Colon (tissue), 2 donors: ENCODE measurements around the gene XYLB.

Experiments used
- FAIRE-seq: peaks from 2 replicates; lab custom pipeline; 2012; peaks lifted over from hg19 to GRCh38; lab: Jason Lieb, UNC
- donor health status: control.
- donor health status: control.

XYLB gene

GRCh38 chr3:38364721-38365400, 18.3 kb downstream of the XYLB start:
- no peak for FAIRE-seq

DNA sequence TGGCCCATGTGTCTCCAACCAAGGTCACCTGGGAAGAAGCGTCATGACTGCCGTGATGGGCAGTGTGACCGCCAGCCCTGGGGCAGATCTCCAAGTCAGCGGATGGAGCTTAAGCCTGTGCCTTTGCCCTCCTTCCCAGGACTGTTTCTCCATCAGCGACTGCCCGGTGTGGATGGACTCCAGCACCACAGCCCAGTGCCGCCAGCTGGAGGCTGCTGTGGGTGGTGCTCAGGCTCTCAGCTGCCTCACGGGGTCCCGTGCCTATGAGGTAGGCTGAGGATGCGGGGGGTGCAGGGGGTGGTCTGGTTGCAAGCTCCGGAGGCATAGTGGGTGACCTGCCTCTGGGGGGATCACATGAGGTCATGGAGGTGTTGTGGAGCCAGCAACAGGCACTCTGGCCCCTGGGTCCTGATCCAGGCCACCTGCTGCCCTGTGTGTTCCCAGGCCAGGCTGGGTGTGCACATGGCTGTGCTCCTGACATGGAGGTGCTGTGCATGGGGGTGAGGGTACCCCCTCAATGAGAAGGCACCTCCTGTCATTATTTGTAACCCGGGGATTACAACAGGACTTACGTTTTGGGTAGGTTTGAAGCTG, 19.0 kb downstream of the XYLB start:
- no peak for FAIRE-seq

GRCh38 chr3:38366082-38366481, 19.5 kb downstream of the XYLB start:
- FAIRE-seq, result no peak

DNA sequence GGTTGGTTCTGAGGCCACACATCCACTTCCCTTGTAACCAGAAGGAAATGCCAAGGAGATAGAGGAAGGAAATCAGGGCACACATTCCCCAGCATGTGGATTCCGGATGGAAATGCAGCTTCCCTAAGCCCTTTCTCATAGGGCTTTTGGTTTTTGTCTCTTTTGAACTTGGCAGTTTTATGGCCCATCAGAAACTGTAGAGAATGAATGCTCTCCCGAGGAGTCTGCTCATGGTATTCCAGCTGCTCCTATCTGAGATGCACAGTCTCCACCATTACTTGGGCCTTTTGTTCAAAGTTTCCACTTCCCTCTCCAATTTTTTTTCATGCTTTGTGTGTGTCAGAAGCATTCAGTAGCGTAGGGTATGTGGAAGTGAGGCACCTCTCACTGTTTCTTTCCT, 21.2 kb downstream of the XYLB start:
- no peak for FAIRE-seq

DNA sequence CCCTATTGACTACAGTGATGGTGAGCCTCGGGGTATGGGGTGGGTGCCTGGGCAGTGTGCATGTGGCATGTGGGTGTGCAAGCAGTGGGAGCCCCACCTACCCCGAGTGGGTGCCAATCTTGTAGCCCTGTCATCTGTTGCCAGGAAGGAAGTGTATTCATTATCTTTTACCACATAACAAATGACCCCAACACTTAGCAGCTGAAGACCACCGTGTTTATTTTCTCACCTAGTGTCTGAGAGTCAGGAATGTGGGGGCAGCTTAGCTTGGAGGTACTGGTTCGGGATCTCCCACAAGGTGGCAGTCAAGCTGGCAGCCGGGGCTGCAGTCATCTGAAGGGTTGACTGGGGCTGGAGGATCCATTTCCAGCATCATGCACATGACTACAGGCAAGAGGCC, 21.7 kb downstream of the XYLB start:
- no peak for FAIRE-seq

DNA sequence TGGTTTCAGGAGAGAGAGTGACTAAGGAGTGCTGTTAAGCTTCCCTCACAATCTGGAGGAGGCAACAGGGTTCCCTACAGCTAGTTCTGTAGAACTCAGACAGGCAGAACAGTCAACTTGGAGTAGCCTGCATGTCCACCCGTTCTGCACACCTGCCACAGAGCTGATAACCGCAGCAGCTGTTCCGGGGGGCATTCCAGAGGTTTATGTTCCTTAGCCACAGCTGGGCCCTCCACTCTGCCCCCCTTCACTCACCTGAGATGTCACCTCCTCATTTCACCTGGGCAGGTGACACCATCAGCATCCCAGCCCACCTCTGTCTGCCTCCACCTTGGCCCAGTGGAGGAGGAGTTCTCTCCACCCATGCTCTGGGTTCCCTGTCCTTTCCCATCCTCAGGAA, 22.6 kb downstream of the XYLB start:
- FAIRE-seq, result no peak

DNA sequence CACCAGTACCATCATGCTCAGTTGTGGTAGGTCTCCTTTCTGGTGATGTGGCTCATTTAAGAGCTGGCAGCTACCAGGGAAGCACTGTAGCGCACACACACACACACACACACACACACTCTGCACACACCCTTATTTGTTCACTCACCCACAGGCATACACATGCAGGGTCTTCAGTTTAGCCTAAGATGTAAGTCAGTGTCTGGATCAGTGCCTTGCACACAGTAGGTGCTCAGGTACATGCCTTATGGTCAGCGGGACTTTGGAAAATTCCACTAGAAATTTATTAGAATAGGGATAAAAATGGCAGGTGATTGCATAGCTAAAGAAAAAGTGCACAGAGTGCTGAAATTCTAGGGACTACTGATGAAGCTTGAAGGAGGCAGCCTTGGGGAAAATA, 23.6 kb downstream of the XYLB start:
- FAIRE-seq, result no peak

DNA sequence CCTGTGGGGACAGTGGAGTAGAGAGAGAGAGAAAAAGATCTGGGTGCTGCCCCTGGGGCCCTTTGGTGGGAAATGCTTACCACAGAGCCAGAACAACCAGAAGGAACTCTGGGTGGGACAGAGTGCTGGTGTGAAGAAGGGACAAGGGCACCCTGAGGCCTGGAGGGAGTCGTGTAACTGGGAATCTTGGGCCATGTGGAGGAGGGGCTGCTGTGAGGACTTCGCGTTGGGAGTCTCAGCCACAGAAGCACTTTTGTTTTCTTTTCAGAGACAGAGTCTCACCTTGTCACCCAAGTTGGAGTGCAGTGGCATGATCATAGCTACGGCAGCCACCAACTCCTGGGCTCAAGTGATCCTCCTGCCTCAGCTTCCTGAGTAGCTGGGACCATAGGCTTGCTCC, 24.3 kb downstream of the XYLB start:
- no peak for FAIRE-seq

DNA sequence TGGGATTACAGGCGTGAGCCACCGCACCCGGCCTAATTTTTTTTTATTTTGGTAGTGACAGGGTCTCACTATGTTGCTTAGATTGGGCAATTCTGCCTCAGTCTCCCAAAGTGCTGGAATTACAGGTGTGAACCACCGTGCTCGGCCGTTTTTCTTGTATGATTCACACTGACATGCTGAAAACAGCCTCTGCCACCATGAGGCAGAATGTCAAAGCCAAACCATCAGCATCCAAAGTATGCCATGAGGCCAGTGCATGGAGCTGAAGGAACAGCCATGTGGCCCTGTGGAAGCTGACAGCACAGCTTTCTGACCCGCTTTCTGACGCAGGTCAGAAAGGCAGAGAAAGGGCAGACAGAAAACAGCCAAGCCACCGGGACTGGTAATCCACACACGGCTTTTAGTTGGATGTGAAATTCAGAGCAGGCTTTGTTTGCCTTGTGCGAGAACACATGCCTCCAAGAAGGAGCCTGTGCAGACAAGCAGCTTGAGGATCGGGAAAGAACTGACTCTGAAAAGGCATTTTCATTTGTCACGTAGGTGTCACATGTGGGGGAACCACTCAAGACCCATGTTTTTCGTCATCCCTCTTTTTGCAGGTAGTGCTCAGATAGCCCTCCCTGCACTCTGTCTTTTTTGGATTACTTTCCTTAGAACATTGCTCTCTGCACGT, 25.1 kb downstream of the XYLB start:
- no peak for FAIRE-seq

GRCh38 chr3:38372214-38372601, 25.6 kb downstream of the XYLB start:
- FAIRE-seq, result no peak

DNA sequence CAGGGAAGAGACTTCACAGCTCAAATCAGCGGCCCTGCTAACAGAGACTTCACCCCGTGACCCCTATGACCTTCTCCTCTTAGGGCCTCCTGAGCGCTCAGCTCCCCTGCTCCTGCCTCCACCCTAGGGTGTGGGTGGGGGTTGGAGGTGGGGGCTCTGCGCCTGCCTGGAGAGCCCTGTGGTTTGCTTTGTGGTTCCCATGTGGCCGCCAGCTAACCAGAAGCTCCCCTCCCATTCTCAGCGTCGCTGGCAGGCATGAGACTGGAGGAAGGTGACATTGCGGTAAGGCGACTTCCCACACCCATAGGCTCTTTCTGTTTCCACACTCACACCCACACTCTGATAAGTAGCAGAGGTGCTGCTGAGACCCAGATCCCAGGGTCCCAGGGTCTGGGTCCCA, 27.6 kb downstream of the XYLB start:
- no peak for FAIRE-seq

- no peak for FAIRE-seq
Observed at GRCh38 chr3:38375072-38375471, 28.5 kb downstream of the XYLB start.

DNA sequence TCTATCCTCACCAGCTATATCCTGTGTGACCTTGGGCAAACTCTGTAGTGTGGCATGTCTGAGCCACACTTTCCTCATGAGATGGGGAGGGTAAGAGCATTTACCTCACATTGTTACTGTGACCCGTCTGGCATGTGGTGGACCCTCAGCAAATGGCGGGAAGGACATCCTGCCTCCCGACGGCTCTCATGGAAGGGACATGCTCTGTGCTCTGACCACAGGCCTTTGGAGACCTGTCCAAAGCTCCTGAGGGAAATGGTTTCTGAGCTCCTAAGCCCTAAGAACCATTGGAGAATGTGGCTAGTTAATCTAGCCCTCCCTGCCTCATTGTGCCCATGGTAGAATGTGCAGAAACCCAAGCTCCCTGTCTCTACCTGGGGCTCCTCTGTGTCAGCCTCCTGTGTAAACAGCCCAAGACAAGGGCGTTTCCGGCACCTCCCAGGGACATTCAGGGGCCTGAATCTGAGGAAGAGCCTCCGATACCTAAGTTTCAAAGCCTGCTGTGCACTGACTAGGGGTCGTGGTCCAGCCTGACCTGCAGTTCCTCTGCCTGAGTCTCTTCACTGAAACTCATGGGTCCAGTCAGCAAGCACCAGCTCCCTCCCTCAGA, 29.0 kb downstream of the XYLB start:
- no peak for FAIRE-seq

DNA sequence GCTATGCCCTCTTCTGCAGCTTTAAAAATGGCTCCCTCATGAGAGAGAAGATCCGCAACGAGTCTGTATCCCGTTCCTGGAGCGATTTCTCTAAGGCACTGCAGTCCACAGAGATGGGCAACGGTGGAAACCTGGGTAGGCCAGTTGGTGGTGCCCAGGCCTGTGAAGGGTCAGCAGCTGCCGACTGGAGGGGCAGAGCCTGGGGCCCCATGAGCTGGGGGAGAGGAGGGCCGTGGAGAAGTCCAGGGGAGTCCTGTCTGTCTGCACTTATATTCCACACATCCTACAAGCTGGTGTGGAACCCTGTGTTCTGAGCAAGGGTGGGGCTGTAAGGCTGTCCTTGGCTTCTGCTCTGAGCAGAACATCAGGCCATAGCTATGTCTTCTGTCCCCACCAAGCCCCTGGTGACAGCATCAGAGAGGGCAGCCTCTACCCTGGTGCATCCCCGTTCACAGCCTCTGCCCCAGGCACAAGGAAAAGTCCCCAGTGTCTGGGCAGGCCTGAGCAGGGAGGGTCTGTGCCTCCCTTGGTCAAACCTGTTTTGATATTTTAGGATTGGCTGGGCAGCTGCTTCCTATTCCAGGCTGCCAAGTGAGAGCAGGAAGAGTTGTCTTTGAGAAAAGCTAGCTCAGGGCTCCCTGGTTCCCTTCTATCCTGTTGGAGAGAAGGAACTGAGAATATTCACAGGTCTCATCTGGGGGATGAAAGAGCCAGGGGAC, 29.7 kb downstream of the XYLB start:
- FAIRE-seq, result no peak

- no peak for FAIRE-seq
Observed at GRCh38 chr3:38379201-38379770, 32.7 kb downstream of the XYLB start.

DNA sequence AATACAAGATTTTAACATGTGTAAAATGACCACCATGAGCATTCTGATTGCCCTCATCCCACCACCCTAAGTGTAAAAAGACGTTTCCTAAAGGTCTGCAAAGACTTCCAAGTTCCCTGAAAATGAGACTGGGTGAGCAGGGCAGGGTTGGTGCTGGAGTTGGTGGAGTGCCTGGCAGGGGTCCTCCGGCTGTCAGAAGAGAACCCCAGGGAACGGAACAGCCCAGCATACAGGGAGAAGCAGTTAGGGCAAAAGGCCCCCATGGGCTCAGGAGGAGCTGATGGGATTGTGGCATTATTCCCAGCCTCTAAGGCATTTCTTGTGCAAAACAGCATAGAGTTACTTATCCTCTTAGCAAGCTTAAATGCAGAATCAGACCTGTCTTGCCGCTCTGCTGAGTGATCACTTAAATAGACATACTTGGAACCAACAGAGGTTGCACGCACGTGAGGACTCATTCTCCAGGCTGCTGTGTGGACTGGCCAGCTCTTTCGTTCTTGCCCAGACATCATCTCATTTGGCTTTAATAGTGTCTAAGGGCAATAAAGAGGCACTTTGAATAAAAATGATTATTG, 36.0 kb downstream of the XYLB start:
- no peak for FAIRE-seq

- no peak for FAIRE-seq
Observed at GRCh38 chr3:38383156-38383875, 36.7 kb downstream of the XYLB start.

DNA sequence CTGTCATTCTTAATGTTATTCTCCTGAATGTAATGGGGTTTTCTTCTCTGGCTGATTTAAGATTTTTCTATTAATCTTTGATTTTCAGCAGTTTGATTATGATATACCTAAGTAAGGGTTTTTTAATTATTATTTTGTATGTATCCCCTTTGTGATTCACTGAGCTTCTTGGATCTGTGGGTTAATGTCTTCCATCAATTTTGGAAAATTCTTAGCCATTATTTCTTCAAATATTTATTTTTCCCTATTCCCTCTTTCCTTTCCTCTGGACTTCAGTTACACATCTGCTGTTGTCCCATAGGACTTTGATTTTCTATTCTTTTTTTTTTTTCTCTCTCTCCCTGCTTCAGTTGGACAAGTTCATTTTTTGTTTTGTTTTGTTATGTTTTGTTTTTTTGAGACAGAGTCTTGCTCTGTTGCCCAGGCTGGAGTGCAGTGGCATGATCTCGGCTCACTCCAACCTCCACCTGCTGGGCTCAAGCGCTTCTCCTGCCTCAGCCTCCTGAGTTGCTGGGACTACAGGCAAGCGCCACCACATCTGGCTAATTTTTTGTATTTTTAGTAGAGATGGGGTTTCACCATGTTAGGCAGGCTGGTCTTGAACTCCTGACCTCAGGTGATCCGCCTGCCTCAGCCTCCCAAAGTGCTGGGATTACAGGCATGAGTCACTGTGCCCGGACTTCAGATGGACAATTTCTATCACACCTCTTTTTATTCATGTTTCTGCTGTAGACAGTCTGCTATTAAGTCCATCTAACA, 40.6 kb downstream of the XYLB start:
- no peak for FAIRE-seq

DNA sequence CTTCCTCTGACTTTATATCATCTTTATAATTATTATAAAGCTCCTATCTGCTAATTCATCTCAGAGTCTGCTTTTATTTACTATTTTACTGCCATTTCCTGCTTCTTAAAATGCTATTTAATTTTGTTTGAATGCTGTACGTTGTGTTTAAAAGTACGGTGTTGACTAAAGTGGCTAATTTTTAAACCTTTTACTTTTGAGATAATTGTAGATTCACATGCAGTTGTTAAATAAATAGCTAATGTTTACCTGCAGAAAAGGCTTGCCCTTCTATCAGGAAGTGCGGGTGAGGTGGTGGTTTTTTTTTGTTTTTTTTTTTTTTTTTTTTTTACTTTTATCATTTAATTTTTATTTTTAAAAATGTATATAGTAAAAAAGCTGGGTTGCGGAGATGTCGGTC, 41.3 kb downstream of the XYLB start:
- no peak for FAIRE-seq

GRCh38 chr3:38392604-38393163, 46.1 kb downstream of the XYLB start:
- no peak for FAIRE-seq
